GM19452 (cell line): Measurements from ENCODE around the gene KIF4B.
"Not testable (repeated sequence)": the region's sequence is repeated elsewhere in the genome, so short reads cannot be mapped to it uniquely, and the experiment has no call there.

Source experiments
- ATAC-seq: cut with Tn5 transposase; IDR thresholded peaks from one replicate; pipeline ENCODE4 v1.9.1; 2021; ENCODE audit not compliant: unreplicated experiment

The KIF4B gene, protein sequence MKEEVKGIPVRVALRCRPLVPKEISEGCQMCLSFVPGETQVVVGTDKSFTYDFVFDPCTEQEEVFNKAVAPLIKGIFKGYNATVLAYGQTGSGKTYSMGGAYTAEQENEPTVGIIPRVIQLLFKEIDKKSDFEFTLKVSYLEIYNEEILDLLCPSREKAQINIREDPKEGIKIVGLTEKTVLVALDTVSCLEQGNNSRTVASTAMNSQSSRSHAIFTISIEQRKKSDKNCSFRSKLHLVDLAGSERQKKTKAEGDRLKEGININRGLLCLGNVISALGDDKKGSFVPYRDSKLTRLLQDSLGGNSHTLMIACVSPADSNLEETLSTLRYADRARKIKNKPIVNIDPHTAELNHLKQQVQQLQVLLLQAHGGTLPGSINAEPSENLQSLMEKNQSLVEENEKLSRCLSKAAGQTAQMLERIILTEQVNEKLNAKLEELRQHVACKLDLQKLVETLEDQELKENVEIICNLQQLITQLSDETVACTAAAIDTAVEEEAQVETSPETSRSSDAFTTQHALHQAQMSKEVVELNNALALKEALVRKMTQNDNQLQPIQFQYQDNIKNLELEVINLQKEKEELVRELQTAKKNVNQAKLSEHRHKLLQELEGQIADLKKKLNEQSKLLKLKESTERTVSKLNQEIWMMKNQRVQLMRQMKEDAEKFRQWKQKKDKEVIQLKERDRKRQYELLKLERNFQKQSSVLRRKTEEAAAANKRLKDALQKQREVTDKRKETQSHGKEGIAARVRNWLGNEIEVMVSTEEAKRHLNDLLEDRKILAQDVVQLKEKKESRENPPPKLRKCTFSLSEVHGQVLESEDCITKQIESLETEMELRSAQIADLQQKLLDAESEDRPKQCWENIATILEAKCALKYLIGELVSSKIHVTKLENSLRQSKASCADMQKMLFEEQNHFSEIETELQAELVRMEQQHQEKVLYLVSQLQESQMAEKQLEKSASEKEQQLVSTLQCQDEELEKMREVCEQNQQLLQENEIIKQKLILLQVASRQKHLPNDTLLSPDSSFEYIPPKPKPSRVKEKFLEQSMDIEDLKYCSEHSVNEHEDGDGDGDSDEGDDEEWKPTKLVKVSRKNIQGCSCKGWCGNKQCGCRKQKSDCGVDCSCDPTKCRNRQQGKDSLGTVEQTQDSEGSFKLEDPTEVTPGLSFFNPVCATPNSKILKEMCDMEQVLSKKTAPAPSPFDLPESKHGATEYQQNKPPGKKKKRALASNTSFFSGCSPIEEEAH

GRCh38 chr5:155013526-155013925 is at the start of gene KIF4B:
KIF4B (plus strand) TSS chr5:155013755; CDS start chr5:155013860, 105 bp downstream.
- ATAC-seq: no peak

DNA sequence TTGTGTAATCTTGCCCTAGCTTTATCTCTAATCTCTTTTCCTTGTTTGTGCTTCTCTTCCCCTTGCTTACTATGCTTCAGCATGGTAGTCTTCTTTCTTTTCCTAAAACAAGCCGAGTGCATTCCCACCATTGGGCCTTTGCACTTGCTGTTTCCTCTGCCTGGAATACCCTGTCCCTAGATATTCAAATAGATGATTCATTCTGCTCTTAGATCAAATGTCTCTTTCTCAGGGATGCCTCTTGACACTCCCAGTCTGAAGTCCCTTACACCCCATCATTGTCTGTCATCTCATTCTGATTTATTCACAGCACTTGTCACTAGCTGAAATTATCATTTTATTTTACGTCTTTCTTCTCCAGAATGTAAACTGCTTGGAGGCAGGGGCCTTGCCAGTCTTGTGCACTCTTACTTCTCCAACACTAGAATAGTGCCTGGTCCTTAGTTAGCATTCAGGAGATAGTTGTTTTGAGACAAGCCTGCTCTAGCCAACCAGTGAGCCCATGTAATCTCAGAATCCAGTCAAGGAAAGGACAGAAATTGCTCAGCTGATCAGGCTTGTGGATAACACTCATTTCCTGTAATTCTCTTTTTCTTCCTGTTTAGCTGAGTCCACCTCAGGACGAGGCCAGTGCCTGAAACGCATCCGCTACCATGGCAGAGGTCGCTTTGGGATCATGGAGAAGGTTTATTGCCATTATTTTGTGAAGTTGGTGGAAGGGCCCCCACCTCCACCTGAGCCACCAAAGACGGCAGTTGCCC is 47.3 kb upstream of the KIF4B start:
- no peak for ATAC-seq

GRCh38 chr5:154966874-154967273 is 46.7 kb upstream of the KIF4B start:
- no peak for ATAC-seq

DNA sequence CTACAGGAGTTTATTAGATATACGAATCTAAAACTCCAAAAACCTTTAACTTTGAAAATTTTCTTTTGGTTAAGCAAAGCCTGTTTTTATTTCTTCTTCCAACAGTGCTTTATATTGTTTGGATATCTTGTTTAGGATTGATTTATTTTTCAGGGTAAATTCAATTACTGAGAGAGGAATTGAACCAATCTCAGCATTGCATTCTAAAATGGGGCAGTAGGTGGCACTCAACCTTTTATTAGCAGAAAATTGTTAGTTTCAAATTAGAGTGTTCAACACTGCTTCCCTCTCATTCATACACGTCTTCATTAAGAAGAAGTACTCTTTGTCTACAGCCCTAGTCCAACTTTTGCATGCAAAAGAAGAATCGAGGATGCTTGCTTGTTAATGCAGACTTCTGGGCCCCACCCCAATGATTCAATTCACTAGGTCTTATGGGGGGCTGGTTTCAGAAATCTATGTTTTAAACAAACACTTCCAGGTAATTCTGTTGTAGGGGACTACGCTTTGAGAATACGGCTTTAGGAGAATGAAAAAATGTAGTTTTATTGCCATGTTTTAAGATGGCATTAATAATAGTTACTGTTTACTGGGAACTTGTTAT is 46.0 kb upstream of the KIF4B start:
- ATAC-seq: no peak

- no peak for ATAC-seq
Measured at GRCh38 chr5:154968953-154969352, 44.6 kb upstream of the KIF4B start.

GRCh38 chr5:154970759-154971158 is 42.8 kb upstream of the KIF4B start:
- ATAC-seq: no peak

DNA sequence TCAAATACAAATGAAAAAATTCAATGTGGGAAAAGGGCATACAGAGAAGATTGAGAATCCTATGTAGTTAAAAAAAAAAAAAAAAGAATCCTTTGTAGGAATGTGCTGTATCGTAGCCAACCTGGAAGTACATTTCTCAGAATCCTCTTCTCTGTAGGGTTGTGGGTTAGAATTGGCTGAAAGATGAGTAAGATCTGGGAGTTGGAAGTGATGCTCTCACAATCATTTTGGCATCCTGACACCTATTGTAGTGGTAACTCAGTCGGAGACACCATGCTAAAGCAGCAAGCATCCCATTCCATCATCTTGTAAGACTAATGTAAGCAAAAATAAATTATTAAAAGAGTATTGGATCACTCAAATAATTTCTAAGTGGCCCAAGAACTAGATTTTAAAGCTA is 42.1 kb upstream of the KIF4B start:
- no peak for ATAC-seq

GRCh38 chr5:154972476-154973080 is 41.0 kb upstream of the KIF4B start:
- no peak for ATAC-seq

DNA sequence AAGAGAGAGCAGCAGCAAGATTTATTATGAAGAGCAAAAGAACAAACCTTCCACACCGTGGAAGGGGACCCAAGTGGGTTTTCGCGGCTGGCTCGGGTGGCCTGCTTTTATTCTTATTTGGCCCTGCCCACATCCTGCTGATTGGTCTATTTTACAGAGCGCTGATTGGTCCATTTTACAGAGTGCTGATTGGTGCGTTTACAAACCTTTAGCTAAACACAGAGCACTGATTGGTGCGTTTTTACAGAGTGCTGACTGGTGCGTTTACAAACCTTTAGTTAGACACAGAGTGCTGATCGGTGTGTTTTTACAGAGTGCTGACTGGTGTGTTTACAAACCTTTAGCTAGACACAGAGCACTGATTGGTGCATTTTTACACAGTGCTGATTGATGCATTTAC is 37.5 kb upstream of the KIF4B start:
- ATAC-seq: not testable (repeated sequence)

DNA sequence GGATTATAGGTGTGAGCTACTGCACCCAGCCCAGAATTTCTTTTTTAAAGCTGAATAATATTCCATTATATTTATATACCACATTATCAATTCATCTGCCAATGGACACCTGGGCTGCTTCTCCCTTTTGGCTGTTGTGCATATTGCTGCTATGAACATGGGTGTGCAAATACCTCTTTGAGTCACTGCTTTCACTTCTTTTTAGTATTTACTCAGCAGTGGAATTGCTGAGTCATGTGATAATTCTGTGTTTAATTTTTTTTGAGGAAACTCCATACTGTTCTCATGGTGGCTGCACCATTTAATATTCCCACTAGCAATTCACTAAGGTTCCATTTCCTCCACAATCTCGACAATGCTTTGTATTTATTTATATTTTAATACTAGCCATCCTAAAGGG is 36.1 kb upstream of the KIF4B start:
- ATAC-seq: no peak

DNA sequence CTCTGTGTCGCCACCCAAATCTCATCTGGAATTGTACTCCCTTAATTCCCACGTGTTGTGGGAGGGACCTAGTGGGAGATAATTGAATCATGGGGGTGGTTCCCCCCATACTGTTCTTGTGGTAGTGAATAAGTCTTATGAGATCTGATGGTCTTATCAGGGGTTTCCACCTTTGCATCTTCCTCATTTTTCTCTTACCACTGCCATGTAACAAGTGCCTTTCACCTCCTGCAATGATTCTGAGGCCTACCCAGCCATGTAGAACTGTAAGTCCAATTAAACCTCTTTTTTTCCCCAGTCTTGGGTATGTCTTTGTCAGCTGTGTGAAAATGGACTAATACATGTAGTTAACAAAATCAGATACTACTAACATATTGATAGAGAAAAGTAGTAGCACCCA is 35.3 kb upstream of the KIF4B start:
- not testable (repeated sequence) for ATAC-seq

DNA sequence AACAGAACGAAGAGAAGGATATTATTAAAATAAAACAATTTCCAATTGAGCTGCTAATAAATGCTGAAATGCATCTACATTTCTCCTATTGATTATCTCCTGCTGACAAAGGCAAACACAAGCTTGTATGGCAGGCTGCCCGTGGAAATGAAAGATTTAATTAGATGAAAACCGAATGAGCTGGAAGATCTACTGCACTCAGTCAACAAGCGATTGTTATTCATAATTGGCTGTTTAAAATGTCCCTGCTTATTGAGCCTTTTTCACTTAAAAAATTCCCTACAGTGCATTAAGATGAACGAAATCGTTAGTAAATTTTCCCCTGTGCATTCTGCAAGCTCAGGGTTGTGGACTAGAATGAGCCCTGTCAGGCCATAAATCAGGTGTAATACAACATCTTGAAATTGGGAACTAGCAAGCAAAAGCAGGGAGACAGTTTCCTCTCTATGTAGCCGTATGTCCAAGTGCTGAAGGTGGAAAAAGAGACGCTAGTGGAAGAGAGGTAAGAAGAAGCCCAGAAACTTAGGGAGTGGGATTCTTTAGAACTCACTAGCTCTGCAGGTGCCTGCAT is 28.5 kb upstream of the KIF4B start:
- ATAC-seq: no peak

DNA sequence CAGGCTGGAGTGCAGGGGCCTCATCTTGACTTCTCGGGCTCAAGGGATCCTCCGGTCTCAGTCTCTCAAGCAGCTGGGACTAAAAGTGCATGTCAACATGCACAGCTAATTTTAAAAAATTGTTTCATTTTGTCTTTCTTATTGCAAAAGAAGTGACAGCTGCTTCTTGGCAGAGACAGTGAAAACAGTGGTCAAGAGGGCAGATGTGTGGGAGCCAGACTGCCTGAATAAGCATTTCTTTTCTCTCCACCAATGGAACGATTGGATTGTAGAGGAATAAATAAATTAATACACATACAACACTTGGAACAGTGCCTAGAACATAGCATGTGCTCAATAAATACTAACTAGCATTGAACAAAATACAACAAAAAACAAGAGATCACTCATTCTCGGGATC is 27.4 kb upstream of the KIF4B start:
- ATAC-seq: no peak

DNA sequence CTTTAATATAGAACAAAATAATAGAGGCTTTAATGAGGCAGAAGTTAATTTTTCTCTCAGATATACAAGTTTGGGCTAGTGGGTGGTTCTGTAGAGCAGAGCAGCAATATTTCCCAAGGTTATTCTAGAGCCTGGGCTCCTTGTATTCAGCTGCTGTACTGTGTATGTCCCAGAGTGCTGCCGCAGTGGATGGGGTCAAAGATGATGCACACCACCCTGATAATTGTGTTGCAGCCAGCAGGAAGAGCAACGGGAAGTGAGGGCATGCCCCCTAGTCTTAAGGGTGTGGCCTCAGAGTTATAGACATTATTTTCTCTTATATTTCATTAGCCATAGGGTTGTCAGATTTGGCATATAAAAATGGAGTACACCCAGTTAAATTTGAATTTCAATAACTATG is 23.9 kb upstream of the KIF4B start:
- no peak for ATAC-seq

- no peak for ATAC-seq
Measured at GRCh38 chr5:154993461-154993860, 20.1 kb upstream of the KIF4B start.

DNA sequence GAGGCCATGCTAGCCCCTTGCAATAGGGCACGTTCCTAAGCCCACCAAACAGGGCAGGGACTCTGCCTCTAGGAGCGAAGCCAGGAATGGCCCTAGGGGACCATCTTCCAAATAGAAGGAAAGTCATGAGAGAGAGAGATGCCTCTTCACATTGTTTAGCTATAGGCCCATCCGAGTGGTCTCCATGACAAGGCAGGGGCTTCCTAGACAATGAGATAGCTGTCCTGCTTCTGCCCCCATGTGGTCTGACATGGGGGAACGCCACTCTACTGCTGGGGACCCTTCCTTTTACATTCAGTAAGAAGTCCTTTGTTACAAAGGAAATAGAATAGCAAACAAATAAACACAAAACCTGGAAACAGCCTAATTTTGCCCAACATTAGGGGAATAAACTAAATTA is 17.9 kb upstream of the KIF4B start:
- no peak for ATAC-seq

DNA sequence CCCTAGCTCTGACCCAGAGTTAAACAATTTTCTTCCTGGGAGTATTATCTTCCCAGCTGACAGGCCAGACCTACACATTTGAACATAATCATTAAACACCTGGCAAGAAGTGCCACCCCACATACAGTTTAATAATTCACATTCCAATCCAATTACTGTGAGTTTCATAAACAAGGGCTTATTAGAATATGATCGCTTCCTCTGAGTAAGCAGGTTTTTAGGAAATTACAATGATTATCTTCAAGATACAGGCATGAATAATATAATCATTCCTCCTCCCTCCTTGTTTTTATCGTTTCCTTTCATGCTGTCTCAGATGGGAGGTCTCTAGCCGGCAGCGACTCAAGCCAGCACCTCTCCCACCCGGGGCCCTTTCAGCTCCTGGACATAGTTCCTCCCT is 15.8 kb upstream of the KIF4B start:
- ATAC-seq: no peak

- no peak for ATAC-seq
Measured at GRCh38 chr5:154999865-155000264, 13.7 kb upstream of the KIF4B start.

- no peak for ATAC-seq
Measured at GRCh38 chr5:155001523-155001922, 12.0 kb upstream of the KIF4B start.
